OCI-LY7 (cell line): ENCODE results near the gene GRM4.

Source experiments
- EZH2phosphoT487 ChIP-seq: fragments of 200-600 bp; sonication (generic); IDR thresholded peaks from 2 replicates; pipeline ENCODE4 v1.6.1; 2018; ENCODE audit warnings: low read depth, borderline replicate concordance, mild to moderate bottlenecking, mixed run types, antibody characterized with exemption, low read length, moderate library complexity, mixed read lengths
- TF ChIP-seq, protein P1 (sequence below): fragments of 200-600 bp; sonication (generic); conservative IDR thresholded peaks from 2 replicates; pipeline ENCODE4 v1.5.1; 2014; ENCODE audit warnings: mild to moderate bottlenecking, antibody characterized with exemption, low read length, moderate library complexity, mixed read lengths

GRCh38 chr6:34143196-34143883 lies 2.5 kb downstream of the GRM4 start:
- TF ChIP-seq, protein P1, sequence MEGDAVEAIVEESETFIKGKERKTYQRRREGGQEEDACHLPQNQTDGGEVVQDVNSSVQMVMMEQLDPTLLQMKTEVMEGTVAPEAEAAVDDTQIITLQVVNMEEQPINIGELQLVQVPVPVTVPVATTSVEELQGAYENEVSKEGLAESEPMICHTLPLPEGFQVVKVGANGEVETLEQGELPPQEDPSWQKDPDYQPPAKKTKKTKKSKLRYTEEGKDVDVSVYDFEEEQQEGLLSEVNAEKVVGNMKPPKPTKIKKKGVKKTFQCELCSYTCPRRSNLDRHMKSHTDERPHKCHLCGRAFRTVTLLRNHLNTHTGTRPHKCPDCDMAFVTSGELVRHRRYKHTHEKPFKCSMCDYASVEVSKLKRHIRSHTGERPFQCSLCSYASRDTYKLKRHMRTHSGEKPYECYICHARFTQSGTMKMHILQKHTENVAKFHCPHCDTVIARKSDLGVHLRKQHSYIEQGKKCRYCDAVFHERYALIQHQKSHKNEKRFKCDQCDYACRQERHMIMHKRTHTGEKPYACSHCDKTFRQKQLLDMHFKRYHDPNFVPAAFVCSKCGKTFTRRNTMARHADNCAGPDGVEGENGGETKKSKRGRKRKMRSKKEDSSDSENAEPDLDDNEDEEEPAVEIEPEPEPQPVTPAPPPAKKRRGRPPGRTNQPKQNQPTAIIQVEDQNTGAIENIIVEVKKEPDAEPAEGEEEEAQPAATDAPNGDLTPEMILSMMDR: no peak
- no peak for TF ChIP-seq EZH2phosphoT487
